Activated CD4-positive, alpha-beta T cell treated with anti-CD3 and anti-CD28 coated beads, Interleukin-2, amount 10 ng/mL, durations not matched to agents 7 days and 5 days (primary cell): ENCODE results near the gene GTF3A. TPM values are rescaled to one million over a fixed set of nuclear protein-coding genes. Genes with fewer than 3 reads are reported as not detected.
A peak's percentile ranks its signal among the peaks of the same experiment; 100 is the strongest.

Experiments
- CTCF ChIA-PET: fragments of 350-600 bp; sonication (Branson Sonifier 250); formaldehyde crosslinking; loops from one replicate; lab custom pipeline; 2021; ENCODE audit warnings: antibody characterized with exemption; lab: Charles Lee
- POLR2A ChIA-PET: fragments of 350-600 bp; sonication (Branson Sonifier 250); formaldehyde crosslinking; loops from one replicate; lab custom pipeline; 2021; ENCODE audit warnings: antibody characterized with exemption; lab: Charles Lee
- DNase-seq: peaks from one replicate; pipeline ENCODE4 v3.0.0-alpha.2; 2020
- H3K27ac Mint-ChIP-seq: one replicate; pipeline ENCODE4 v1.8.0; 2021; ENCODE audit warnings: mild to moderate bottlenecking, moderate library complexity, mixed read lengths
- H3K27me3 Mint-ChIP-seq: one replicate; pipeline ENCODE4 v1.8.0; 2021; ENCODE audit warnings: mixed read lengths
- H3K36me3 Mint-ChIP-seq: one replicate; pipeline ENCODE4 v1.8.0; 2021; ENCODE audit warnings: low read depth, mixed read lengths
- H3K4me1 Mint-ChIP-seq: one replicate; pipeline ENCODE4 v1.8.0; 2021; ENCODE audit warnings: mixed read lengths
- H3K4me3 Mint-ChIP-seq: one replicate; pipeline ENCODE4 v1.8.0; 2021; ENCODE audit warnings: mild to moderate bottlenecking, moderate library complexity, mixed read lengths
- H3K9me3 Mint-ChIP-seq: one replicate; pipeline ENCODE4 v1.8.0; 2021; ENCODE audit warnings: mixed read lengths
- total RNA-seq, 2 experiments: library from RNA; stranded (reverse); gene quantifications; one replicate each; pipeline ENCODE4 v1.2.3, GENCODE V29; 2021

GTF3A gene
- total RNA-seq, 2 experiments from 2014 or later, result 173 to 189 TPM

DNA sequence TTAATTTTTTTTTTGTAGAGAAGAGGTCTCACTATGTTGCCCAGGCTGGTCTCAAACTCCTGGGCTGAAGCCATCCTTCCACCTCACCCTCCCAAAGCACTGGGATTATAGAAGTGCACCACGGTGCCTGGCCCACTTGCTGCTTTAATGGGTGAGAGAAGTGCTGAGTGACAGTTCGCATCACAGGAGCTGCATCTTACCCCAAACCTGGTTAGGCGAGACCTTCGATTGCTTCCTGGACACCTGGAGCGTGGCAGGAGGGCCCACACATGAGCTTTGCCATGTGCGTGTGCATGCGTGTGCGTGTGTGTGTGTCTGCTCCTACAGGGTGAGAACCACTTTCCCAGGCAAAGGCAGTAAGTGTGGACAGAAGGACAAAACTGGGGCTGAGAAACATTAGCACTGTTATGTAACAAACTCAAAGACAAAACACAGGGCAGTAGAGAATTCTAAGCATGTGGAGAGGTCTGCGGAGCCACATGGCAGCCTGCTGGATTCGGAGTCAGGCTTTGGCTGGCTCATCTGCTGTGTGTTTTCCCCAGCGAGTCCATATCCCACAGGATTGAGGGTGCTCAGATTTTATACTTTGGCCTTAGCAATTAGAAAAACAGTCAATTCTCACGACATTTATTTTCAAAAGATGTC lies 37.6 kb downstream of the GTF3A start:
- H3K27me3 Mint-ChIP-seq, result no peaks in the 10 kb centered on the region
- H3K36me3 Mint-ChIP-seq, result no peaks in the 10 kb centered on the region
- no peak overlapping the region for H3K4me3 Mint-ChIP-seq
- peaks cover 6% of the 10 kb centered on the region for H3K4me1 Mint-ChIP-seq
- no peak for DNase-seq
- no peaks in the 10 kb centered on the region for H3K9me3 Mint-ChIP-seq
- H3K27ac Mint-ChIP-seq, result no peak overlapping the region
- ChIA-PET CTCF (interaction anchor here (0.6 to 1.0 kb wide), 5 partner anchors 12 to 639 kb away, joined by 3 read pairs; no protein-coding TSS in a partner anchor), POLR2A (interaction anchor here (0.6 kb wide), 1 partner anchor 25 kb away, joined by 7 read pairs; no protein-coding TSS in a partner anchor)

DNA sequence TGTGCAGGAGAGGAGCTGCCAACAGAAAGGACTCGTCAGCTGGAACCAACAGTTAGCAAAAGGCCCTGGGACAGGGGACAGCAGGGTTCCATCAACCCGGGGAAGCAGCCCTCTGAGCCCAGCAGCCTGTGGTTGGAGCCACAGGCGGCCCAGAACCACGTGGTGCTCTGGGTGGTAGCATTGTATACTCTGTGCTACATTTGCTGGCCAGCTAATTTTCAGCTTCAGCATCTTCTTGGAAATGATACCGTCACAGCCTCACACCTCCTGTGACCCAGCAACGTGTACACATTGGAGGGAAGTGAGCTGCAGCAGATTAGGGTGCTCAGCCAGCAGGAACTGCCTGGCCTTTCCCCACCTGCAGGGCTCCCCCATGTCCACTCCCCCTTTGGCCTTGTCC lies 39.1 kb downstream of the GTF3A start:
- no peak overlapping the region for H3K4me3 Mint-ChIP-seq
- DNase-seq, result no peak
- H3K27ac Mint-ChIP-seq, result no peak overlapping the region
- H3K9me3 Mint-ChIP-seq, result no peaks in the 10 kb centered on the region
- peaks cover 6% of the 10 kb centered on the region for H3K4me1 Mint-ChIP-seq
- ChIA-PET POLR2A (no interaction called here), CTCF (no interaction called here)
- no peaks in the 10 kb centered on the region for H3K27me3 Mint-ChIP-seq
- no peaks in the 10 kb centered on the region for H3K36me3 Mint-ChIP-seq

DNA sequence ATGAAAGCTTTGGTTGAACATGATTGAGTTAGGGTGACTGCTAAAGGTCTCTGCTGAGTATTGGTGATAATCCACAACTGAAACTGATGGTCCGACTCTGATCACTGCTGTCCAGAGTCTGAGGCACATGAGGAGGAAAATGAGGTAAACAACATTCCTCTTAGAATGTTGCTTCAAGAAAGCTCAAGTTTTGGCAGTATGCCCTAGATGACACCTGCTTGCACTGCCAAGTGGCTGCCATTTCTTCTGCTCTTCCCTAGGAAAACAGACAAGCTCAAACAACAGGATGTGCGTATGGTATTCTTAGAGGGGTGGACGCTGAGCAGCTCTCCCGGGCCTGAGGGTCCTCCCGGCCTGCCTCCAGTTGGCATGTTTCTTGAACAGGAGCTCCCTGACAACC lies 41.2 kb downstream of the GTF3A start:
- CTCF ChIA-PET, result interaction anchor here (1.7 kb wide), 1 partner anchor 9 kb away, joined by 5 read pairs; no protein-coding TSS in a partner anchor
- POLR2A ChIA-PET, result no interaction called here
- Mint-ChIP-seq H3K27me3 (no peaks in the 10 kb centered on the region), H3K36me3 (no peaks in the 10 kb centered on the region), H3K9me3 (no peaks in the 10 kb centered on the region), H3K4me3 (no peak overlapping the region), H3K27ac (no peak overlapping the region), H3K4me1 (peaks cover 6% of the 10 kb centered on the region)
- no peak for DNase-seq

DNA sequence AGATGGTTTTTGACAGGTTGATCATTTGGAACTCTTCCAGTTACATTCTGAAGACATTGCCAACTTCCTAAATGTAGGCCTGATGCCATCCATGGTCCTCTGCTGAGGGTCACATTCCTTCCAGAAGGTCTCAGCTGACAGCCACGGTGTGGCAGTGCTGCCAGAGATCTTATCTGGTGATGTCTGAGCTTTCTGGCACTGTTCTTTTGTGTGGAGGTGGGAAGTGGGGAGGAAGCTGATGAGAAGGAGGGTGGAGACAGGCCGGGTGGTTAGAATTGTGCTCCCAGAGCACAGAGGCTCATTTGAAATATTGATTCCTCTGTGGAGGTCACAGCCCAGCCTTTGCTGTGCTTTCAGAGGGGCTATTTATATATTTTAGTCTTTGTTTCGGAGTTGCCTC lies 42.1 kb downstream of the GTF3A start:
- H3K4me3 Mint-ChIP-seq, result no peak overlapping the region
- H3K27ac Mint-ChIP-seq, result no peak overlapping the region
- H3K27me3 Mint-ChIP-seq, result no peaks in the 10 kb centered on the region
- peaks cover 6% of the 10 kb centered on the region for H3K4me1 Mint-ChIP-seq
- no peak for DNase-seq
- no peaks in the 10 kb centered on the region for H3K36me3 Mint-ChIP-seq
- POLR2A ChIA-PET, result no interaction called here
- CTCF ChIA-PET, result interaction anchor here (1.7 kb wide), 1 partner anchor 10 kb away, joined by 5 read pairs; no protein-coding TSS in a partner anchor
- H3K9me3 Mint-ChIP-seq, result no peaks in the 10 kb centered on the region

DNA sequence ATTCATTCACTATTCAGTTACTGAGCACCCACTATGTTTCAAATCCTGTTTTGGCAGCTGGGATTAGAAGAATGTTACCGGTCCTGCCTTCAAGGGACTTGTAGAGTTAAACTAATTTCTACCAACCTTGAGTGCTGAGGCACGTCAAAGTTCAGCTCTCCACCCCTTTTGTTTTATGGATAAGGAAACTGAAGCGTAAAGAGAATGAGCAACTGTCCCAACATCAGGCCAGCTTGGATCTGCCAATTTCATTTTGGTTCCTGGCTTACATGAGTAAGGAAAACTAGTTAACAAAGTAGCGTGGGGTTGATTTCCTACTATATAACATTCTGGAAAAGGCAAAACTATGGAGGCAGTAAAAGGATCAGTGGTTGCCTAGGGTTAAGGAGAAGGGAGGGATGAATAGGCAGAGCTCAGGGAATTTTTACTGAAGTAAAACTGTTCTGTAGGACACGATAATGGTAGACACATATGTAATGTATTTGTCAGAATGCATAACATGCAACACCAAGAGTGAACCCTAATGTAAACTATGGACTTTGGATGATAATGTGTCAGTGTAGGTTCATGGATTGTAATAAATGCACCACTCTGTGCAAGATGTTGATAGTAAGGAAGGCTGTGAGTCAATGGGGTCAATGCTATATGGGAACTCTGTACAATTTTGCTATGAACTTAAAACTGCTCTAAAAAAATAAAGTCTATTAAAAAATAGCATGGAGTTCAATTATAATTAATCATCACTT lies 45.8 kb downstream of the GTF3A start:
- Mint-ChIP-seq H3K27me3 (no peaks in the 10 kb centered on the region), H3K4me3 (no peak overlapping the region), H3K9me3 (no peaks in the 10 kb centered on the region), H3K4me1 (peaks cover 24% of the 10 kb centered on the region), H3K27ac (no peak overlapping the region), H3K36me3 (no peaks in the 10 kb centered on the region)
- no peak for DNase-seq
- CTCF ChIA-PET, result no interaction called here
- POLR2A ChIA-PET, result no interaction called here

DNA sequence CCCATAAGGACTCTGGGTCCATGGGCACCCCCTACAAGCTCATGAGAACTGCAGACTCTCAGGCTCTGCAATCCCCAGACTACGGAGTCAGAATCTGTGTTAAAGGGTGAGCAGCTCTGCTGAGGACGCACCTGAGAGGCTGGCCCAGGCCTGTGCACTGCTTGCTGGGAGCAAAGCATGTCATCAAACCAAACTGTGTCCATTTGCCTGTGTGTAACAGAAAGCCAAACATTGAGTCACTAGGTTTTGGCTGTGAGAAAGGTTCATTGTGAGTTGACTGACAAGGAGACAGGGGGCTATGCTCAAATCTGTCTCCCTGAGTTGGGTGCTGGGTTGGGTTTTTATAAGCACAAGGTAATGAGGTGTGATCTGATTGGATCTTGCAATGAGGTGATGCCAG lies 48.0 kb downstream of the GTF3A start:
- Mint-ChIP-seq H3K27ac (no peak overlapping the region), H3K4me3 (no peak overlapping the region), H3K27me3 (no peaks in the 10 kb centered on the region), H3K36me3 (no peaks in the 10 kb centered on the region), H3K4me1 (peaks cover 30% of the 10 kb centered on the region), H3K9me3 (no peaks in the 10 kb centered on the region)
- CTCF ChIA-PET, result interaction anchor here (1.8 kb wide), 1 partner anchor 354 kb away, joined by 4 read pairs; no protein-coding TSS in a partner anchor
- POLR2A ChIA-PET, result no interaction called here
- no peak for DNase-seq

DNA sequence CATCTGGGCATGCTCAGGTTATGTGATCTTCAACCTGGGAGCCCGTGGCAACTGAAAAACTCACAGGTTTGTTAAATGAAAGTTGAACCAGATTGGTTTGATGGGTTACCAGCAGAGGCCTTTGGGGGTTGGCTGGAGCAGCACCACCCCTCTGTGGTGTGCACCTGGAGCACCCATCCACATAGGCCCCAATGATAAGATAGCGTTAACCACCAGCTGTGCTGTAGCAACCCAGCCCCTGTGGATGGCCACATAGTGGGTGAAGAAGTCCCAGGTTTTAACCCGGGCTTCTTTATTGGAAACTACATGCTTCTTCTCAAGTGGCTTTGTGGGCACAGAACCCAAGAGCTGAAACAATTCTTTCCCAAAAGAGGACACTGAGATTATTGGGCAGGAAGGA lies 48.5 kb downstream of the GTF3A start:
- H3K36me3 Mint-ChIP-seq, result no peaks in the 10 kb centered on the region
- no peaks in the 10 kb centered on the region for H3K9me3 Mint-ChIP-seq
- DNase-seq, result no peak
- H3K27me3 Mint-ChIP-seq, result no peaks in the 10 kb centered on the region
- H3K4me1 Mint-ChIP-seq, result peaks cover 34% of the 10 kb centered on the region
- POLR2A ChIA-PET, result no interaction called here
- CTCF ChIA-PET, result interaction anchor here (1.8 kb wide), 1 partner anchor 353 kb away, joined by 4 read pairs; no protein-coding TSS in a partner anchor
- H3K27ac Mint-ChIP-seq, result no peak overlapping the region
- no peak overlapping the region for H3K4me3 Mint-ChIP-seq

DNA sequence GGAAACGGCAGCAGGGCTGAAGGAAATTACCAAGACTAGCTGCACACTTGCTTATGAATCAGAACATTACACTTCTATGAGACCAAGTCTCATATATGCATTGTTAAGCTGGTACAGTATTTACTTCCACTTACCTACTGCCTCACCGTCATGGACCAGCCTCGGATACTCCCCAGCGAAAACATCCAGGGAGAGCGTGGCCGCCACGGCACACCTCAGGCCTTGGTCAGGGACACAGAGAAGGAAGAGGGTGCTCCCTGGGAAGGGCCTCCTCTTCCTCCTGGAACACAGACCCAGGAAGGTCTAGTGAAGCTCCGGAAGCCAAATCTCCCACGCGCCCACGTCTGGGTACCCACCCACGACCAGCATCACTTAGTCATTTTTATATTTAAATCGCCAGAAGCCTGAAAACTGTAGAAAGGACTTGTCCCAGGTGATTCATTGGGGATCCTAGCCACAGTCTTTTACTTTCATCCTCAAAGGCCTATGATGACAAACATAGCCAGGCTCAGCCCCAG lies 50.4 kb downstream of the GTF3A start:
- Mint-ChIP-seq H3K27me3 (no peaks in the 10 kb centered on the region), H3K4me3 (no peak overlapping the region), H3K9me3 (no peaks in the 10 kb centered on the region), H3K4me1 (peaks cover 39% of the 10 kb centered on the region), H3K27ac (no peak overlapping the region), H3K36me3 (no peaks in the 10 kb centered on the region)
- POLR2A ChIA-PET, result no interaction called here
- CTCF ChIA-PET, result interaction anchor here (0.7 to 0.9 kb wide), 2 partner anchors 12 to 19 kb away, joined by 3 read pairs; no protein-coding TSS in a partner anchor
- no peak for DNase-seq

DNA sequence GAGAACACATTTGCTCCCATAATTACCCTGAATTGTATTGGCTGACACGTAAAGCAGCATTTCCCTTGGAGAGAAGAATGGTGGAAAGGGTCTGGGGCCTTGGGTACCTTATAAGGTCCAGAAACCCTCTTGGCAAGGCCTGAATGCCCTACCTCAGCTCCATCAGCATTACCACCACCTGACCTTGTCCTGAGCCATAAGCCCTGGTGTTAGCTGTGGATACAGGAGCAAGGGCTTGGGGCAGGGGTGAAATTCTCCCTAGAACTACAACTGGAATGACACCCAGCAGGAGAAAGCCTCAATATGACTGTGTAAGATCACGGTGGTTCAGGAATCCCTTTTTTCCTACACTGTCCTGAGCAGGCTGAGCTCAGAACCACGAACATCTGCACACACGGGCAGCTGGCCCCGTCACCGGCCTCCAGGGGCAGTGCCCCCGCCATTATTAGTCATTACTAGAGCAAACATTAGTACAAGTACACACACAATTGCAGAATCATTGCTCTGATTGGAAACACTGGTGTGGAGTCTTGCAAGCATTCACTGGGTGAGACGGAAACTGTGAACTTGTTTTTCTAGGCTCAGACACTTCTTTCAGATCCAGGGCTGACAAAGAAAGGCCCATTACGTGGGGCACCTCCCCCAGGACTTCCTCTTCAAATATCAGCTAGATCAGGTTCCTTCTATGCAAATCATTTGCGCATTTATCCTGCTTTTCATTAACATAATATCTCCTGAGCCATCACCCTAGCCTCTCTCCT lies 52.7 kb downstream of the GTF3A start:
- CTCF ChIA-PET, result no interaction called here
- H3K27ac Mint-ChIP-seq, result peak overlapping the region; percentile 63

DNA sequence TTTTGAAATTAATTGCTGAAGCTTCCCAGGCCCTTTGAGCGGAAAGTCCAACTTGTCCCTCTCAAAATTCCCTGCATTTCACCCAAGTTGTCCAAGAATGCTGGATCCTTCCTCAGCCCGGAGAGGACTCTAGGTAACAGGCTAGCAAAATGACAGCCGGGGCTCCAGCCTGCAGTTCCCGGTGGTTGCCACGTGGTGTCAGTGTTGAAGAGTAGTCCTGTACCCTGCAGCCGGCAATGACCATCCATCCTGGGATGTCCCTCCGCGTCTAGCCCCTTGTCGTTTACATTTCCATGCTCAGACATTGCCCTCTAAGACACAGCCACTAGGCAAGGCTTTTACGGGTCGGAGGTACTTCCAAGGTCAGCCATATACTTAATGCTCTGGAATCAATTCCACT lies 57.3 kb downstream of the GTF3A start:
- H3K36me3 Mint-ChIP-seq, result peaks cover 3% of the 10 kb centered on the region
- H3K27me3 Mint-ChIP-seq, result no peaks in the 10 kb centered on the region
- H3K4me1 Mint-ChIP-seq, result peaks cover 23% of the 10 kb centered on the region
- peaks cover 8% of the 10 kb centered on the region for H3K9me3 Mint-ChIP-seq
- H3K27ac Mint-ChIP-seq, result no peak overlapping the region
- H3K4me3 Mint-ChIP-seq, result no peak overlapping the region
- ChIA-PET POLR2A (interaction anchor here (0.7 kb wide), 1 partner anchor 78 kb away, joined by 3 read pairs; no protein-coding TSS in a partner anchor), CTCF (interaction anchor here (1.3 kb wide), 1 partner anchor 21 kb away, joined by 3 read pairs; no protein-coding TSS in a partner anchor)
- DNase-seq, result peak; percentile 22

More for the DNA sequence above, 52.7 kb downstream of the GTF3A start:
- peak; percentile 13 for DNase-seq
- POLR2A ChIA-PET, result no interaction called here
- peaks cover 39% of the 10 kb centered on the region for H3K4me1 Mint-ChIP-seq
- peaks cover 1% of the 10 kb centered on the region for H3K9me3 Mint-ChIP-seq
- no peak overlapping the region for H3K4me3 Mint-ChIP-seq
- no peaks in the 10 kb centered on the region for H3K27me3 Mint-ChIP-seq
- no peaks in the 10 kb centered on the region for H3K36me3 Mint-ChIP-seq

DNA sequence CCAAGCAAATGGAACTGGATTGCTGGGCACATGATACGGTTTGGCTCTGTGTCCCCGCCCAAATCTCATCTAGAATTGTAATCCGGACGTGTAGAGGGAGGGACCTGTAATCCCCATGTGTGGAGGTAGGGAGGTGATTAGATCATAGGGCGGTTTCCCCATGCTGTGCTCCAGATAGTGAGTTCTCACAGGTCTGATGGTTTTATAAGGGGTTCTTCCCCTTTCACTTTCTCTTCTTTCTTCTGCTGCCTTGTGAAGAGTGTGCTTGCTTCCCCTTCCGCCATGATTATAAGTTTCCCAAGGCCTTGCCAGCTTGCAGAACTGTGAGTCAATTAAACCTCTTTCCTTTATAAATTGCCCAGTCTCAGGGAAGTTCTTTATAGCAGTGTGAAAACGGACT lies 58.6 kb downstream of the GTF3A start:
- Mint-ChIP-seq H3K27ac (no peak overlapping the region), H3K4me1 (peaks cover 11% of the 10 kb centered on the region), H3K4me3 (no peak overlapping the region), H3K27me3 (no peaks in the 10 kb centered on the region), H3K9me3 (peaks cover 8% of the 10 kb centered on the region), H3K36me3 (peaks cover 3% of the 10 kb centered on the region)
- POLR2A ChIA-PET, result no interaction called here
- peak; percentile 9 for DNase-seq
- CTCF ChIA-PET, result interaction anchor here (1.3 kb wide), 1 partner anchor 19 kb away, joined by 3 read pairs; no protein-coding TSS in a partner anchor

DNA sequence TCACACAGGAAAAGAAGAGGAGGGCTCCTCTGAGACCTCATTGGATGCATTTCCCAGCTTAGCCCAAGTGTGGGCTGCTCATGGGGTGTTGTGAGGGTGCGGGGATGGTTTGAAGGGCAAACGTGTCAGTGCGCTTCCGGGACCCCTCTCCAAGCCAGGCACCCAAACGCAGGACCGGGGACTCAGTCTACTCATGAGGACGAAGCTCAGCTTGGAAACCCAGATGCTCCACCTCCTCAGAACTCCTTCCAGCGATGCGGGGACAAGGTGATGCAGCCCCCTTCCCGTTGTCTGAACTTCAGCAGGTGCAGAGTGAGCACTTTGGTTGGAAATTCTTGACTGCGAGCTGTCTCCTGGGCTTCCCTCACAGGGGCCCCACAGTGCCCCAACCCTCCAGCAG lies 59.0 kb downstream of the GTF3A start:
- no peak for DNase-seq
- CTCF ChIA-PET, result interaction anchor here (1.3 kb wide), 1 partner anchor 19 kb away, joined by 3 read pairs; no protein-coding TSS in a partner anchor
- H3K27ac Mint-ChIP-seq, result no peak overlapping the region
- peaks cover 3% of the 10 kb centered on the region for H3K36me3 Mint-ChIP-seq
- no peak overlapping the region for H3K4me3 Mint-ChIP-seq
- peaks cover 7% of the 10 kb centered on the region for H3K4me1 Mint-ChIP-seq
- H3K9me3 Mint-ChIP-seq, result peaks cover 8% of the 10 kb centered on the region
- no peaks in the 10 kb centered on the region for H3K27me3 Mint-ChIP-seq
- POLR2A ChIA-PET, result no interaction called here
